Embryonic facial prominence (tissue), 1 donor: Measurements from ENCODE around the gene TPCN2.
"Not testable (repeated sequence)": the region's sequence is repeated elsewhere in the genome, so short reads cannot be mapped to it uniquely, and the experiment has no call there.

Experiments
- DNase-seq: peaks from one replicate; pipeline ENCODE4 v3.0.0-alpha.2; 2016; ENCODE audit errors: extremely low spot score

The TPCN2 gene

DNA sequence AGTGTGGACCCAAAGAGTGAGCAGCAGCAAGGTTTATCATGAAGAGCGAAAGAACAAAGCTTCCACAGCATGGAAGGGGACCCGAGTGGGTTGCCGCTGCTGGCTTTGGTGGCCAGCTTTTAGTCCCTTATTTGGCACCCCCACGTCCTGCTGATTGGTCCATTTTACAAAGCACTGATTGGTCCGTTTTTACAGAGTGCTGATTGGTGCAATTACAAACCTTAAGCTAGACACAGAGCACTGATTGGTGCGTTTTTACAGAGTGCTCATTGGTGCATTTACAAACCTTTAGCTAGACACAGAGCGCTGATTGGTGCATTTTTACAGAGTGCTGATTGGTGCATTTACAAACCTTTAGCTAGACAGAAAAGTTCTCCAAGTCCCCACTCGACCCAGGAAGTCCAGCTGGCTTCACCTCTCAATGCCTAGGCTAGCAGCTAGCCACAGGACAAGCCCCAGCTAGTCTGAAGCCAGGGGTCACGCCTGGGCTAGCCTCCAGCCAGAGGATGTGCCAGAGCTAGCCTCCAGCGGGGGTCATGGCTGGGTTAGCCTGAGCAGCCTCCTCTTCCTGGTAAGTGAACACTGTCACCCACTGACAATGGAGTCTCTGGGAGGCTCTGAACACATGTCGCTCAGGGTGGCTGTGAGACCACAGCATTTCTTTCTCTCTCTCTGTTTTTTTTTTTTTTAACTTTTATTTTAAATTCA is 100.8 kb downstream of the TPCN2 start:
- DNase-seq: not testable (repeated sequence)

DNA sequence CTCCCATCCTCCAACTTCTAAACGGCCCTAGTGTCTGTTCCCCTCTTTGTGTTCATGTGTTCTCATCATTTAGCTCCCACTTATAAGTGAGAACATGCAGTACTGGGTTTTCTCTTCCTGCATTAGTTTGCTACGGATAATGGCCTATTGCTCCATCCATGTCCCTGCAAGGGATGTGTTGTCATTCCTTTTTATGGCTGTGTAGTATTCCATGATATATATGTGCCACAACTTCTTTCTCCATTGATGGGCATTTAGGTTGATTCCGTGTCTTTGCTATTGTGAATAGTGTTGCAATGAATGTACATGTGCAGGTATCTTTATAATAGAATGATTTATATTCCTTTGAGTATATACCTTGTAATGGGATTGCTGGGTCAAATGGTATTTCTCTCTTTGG is 101.4 kb downstream of the TPCN2 start:
- no peak for DNase-seq

DNA sequence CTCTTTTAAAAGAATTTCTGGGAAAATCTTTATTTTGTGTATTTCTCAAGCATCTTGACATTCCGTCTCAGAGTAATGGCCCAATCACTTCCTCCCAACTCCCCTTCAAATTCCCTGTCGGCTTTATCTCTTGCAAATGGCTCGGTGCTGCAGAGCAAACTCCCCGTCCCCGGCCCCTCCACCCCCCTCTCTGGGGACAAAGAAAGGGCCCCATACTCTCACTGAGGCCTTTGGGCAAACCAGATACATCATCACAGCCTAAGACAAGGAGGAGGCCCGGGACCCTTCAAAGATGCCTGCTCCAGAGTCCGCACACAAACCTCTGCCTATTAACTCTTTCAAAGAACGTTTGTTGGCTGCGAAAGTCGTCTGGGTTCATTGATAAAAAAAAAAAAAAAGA is 103.1 kb downstream of the TPCN2 start:
- DNase-seq: no peak

DNA sequence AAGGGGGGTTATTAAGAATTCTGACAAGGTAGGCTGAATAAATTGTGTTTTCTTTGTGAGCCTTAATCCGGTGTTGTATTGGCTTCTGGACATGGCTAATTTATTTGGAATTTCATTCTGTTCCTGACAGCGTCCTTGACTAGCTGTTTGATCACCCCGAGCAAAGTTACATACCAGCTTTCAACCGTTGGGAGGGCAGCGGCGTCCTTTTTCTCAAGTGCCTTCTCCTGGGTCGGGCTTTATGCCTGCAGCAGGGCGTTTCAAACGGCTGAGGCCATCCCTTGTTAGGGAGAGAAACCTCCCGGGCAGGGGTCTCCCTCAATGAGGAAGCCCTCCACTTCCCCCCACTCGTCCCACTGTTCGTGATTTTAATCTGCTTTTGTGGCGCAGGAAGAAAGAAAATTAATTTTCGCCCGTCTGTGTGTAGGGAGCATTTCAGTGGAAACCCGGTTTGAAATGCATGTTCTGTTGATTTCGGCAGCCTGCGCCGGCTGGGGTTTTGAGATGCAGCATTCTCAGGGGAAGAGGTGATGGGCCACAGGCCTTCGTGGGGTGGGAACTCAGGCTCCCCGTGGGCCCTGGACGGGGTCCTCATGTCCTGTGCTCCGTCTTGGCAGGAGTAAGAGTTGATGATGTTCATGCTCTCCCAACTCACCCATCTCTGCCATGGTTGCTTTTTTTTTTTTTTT is 104.1 kb downstream of the TPCN2 start:
- no peak for DNase-seq

DNA sequence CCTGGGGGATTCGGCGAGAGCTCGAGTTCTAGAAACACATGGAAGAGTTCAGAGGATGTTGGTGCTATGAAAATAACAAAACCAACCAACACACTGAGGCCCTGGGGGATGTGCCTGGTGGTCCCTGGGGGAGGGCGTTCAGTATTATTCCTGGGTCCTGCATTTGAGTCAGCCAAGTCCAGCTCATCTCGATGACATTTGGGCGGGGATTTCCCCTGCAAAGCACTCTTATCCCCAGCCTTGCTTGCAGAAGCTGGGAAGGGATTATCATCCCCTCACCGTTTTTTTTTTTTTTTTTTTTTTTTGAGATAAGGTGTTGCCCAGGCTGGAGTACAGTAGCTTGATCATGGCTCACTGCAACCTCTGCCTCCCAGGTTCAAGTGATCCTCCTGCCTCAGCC is 104.9 kb downstream of the TPCN2 start:
- DNase-seq: no peak

DNA sequence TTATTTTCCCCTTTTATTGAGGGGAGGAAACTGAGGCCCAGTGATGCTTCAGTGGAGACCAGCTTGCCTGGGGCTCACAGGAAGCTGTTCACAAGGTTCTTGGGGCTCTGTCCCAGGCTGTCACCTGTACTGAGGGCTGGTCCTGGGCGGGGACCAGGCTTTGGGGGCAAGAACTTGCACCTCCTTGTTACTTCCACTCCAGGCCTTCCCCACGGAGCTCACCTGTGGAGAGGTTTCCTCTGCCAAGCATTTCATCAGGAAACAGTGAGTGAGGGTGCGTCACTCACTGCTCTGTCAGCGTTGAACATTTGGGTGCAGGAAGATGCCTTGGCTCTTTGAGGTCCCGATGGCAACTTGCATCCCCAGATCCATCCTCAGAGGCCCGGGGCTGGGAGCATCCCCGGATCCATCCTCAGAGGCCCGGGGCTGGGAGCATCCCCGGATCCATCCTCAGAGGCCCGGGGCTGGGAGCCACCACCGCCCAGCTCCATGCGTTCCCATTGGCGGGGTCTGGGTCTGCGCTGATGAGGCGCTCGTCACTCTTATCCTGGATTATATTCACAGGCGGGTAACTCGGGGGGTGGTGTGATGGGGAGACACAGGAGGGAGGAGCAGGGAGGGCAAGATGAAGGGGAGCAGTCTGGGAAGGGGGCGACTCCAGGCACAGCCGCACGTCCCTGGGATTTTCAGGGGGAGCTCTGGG is 105.6 kb downstream of the TPCN2 start:
- DNase-seq: no peak

DNA sequence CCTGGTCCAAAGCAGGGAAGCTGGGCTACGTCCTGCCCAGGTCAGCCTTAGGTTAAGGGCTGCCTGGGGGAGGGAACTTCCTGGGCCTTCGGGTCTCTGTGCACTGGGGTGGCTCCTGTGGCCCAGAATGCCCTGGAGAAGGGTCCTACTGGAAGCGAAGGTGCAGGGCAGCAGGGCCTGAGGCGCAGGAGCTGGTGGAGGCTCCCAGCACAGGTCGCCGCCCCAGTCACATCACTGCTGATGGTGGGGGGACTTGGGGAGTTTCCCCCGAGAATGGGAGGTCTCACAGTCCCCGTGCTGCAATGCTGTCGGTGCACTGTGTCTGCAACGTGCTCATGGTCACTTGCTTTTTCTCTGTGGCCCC is 106.2 kb downstream of the TPCN2 start:
- DNase-seq: no peak

DNA sequence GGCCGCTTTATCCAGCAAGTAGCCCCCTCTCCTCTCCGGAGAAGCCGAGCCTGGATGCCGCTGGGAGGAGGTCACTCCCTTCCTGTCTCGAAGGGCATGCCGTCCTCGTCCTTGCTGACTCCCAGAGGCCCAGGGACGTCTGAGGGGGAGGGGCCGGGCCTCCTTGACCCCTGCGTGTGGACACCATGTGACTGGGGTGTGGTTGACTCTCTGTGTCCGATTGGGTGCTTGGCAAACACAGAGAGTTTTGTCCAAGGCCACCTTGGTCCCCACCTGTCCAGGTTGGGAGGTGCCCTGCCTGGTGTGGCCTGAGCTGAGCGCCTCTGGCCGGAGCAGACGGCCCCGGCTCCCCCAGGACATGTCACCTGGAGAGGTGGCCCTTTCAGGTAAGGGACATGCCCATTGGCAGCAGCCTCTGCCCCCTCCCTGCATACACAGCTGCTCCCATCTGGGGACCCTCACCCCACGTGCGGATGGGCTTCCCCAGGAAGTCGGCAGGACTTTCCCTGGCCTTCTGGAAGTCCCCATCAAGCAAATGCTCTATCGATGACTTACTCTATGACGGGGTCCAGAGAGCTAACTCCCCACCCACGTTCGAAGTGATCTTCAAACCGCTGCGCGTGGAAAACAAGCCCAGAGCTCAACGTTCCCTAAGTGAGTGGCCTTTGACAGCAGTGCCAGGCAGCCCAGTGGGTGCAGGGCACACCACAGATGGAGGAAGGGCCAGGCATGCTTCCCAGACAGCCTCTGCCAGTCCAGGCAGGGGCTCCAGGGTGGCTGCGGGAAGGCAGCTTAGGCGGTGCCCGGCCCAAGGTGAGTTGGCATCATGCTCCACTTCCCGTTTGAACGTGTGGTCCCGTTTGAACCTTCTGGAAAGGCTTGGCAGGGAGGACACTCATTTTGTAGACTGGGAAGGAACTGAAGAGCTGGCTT is 106.8 kb downstream of the TPCN2 start, which contains the start of gene SMIM38:
TSS of gene SMIM38 (plus strand) at position 634 of the 933 bp plus-strand sequence. CDS start 1,912 bp downstream, outside the sequence.
- no peak for DNase-seq

DNA sequence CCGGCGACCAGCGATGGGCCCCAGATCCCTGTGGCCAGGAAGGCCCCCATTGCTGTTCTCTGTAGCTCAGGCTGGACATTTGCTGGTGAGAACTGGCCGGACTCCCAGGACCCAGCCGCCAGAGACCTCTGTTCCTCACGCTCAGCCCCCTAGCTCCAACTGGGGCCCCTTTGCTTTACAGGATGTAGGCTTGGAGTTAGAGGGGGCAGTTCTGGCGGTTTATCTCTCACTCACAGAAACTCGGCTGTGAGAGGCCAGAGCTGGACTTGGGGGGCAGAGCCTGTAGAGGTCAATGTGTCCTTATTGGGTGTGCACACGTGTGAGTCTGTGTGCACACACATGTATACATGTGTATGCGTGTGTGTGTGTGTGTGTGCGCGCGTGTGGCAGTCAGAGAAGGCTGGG is 107.5 kb downstream of the TPCN2 start:
- DNase-seq: no peak

DNA sequence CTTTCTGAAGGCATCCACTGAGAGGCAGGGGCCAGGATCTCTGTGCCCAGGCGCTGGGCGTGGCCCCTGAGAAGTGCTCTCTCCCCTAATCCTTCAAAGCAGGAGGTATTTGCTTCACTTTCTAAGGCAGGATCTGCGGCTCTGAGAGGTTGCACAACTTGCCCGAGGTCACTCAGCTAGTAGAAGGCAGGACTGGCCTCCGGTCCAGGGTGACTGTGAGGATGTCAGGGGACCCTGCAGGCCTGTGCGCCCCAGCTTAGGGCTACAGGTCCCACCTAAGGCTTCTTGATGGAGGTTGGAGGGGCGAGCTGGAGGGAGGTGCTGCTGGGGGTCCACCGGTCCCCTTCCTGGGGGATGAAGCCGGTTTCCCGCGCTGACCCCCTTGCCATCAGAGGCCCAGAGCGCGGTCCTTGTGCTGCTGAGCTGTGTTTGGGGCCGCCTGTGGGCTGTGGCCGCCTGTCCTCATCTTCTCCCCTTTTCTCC is 108.0 kb downstream of the TPCN2 start:
- no peak for DNase-seq

DNA sequence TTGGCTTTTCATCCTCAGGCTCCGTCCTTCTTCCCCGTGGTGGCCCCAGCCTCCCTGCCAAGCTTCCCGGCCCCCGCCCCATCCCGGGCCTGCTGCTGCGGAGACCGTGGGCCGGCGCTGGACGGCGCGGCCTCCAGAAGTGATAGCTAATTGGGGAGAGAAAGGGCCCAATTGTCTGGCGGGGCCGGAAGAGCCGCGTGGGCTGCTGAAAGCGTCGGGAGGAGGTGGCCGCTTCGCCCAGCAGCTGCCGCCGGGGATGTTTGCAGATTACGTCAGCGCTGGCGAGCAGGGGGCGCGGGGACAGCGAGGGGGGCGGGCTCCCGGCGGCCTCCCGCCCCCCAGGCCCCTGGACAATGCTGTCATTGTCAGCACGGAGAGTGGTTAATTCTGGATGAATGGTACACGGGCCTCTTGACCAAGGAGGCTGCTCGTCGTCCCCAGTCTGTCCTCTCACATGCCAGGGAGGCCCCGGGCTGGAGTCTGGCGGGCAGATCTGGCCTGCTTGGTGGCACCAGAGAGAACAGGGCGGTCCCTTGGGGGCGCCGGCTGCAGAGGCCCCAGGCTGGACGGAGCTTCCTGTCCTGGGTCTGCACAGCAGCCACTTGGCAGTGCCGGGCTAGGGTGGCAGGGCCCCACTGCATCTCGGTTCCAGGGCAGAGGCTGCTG is 108.6 kb downstream of the TPCN2 start:
- no peak for DNase-seq

DNA sequence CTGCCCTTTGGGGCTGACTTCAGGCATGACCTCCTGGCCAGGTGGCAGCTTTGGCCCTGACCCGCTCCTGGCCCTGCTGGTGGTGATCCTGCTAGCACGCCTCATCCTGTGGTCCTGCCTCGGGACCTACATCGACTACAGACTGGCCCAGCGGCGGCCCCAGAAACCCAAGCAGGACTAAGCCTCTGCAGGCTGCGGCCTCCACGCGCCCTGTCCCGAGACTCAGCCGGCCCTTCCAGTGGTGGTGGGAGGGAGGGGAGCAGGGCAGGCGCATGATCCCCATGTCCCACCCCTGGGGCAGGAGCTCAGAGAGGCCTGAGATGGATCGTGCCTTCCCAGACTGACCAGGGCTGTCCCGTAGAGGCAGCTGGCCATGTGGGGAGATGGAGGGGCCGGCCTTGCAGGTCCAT is 109.1 kb downstream of the TPCN2 start:
- DNase-seq: no peak

DNA sequence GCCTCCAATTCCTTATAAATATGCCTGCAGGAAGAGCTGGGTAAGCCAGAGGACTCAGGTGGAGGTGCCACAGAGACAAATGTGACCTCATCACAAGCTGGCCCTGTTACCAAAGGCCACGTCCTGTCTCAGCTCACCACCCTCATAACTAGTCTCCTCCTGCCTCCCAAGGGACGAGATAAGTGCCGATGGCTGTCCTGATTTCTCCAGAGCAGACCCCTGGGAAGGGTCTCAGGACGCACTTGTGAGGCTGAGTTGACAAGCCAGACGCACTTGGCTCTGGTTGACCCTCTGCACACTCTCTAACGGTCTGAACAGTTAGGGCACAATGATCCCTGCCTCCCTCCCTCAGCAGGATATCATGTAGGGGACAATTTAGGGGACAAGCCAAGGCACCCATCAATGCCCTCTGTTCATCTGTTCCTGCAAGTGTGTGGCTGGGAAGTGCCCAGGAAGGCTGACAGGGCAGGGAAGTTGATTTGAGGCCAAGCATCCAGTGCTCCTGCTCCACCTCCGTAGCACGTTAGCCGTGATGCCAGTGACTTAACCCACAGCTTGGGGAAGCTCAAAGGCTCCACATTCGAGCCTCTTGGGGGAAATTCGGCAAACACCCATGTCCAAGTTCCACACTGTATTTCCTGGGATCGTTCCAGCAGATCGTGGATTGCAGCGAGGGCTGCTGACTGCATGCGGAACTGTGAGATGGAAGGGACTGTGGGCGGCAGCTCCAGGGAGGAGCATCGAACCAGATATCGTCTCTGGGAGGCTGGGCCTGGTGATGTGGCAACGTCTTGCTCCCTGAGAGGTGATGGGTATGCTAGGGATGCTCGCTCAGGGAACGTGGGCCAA is 109.8 kb downstream of the TPCN2 start:
- no peak for DNase-seq

DNA sequence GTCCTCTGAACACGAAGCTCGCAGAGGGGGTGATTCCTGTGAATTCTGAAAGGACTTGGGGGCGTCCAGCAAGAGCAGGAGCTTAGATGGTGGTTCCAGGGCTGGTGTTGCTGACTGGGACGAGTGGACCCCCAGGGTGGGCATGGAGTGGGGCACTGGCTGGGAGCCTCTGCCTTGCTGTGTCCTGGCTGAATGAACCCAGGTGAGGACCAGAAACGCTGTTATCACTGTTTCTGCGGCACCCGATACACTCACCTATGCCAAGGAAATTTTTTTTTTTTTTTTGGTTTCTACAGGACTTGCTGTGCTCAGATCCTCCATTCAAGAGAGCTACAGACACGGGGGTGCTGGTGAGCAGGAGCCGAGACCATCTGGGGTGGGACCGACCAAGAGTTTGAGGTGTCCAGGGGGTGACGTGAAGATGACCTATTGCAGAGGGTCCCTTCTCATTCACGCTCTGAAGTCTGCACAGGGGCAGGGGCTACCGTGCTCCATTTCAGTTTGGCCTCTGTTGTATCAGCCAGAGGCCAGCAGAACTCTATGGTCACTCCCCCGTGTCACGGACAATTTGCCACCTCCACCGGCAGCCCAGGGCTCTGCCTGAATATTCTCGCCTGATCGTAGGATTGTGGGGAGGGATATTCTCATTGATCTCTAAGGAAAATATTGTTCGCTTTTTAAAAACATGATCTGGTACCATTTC is 110.6 kb downstream of the TPCN2 start:
- DNase-seq: no peak

DNA sequence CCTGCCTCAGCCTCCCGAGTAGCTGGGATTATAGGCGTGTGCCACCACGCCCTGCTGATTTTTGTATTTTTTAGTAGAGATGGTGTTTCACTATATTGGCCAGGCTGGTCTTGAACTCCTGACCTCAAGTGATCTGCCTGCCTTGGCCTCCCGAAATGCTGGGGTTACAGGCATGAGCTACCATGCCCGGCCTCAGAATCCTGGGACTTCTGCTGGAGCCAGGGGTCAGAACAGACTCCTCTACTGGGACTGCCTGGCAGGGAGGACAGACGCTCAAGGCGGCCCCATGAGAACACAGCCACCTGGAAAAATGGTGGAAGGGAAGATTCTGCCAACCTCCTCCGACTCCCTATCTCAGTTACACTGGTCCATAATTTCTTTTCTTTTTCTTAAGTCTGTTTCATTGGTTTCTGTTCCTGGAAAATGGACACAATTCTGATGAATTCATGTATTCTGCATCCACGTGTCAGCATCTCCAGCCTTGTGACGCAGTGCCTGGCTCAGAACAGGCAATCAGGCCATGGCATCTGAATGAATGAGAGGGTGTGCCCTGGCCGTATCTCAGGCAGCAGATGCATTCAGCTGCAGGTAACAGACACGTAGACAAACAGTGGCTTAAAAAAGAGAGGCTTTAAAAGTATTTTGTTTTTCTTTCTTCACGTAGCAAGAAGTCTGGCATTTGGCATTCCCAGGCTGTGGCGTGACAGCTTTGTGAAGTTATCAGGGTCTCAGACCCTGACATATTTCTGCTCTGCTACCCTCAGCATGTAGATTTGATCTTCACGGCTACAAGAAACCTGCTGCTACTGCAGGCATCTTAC is 111.8 kb downstream of the TPCN2 start:
- no peak for DNase-seq

DNA sequence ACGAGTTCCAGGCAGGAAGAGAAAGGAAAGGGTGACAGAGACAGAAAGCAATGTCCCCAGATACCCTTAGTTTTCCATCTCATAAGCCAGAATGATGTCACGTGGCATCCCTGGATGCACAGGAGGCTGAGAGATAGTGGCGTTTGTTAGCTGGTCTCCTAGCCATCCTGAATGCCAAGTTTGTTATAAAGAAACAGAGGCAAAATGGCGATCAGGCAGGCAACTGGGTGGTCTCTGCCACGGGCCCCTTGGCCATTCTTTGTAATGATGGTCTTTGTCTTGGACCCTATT is 112.3 kb downstream of the TPCN2 start:
- no peak for DNase-seq

DNA sequence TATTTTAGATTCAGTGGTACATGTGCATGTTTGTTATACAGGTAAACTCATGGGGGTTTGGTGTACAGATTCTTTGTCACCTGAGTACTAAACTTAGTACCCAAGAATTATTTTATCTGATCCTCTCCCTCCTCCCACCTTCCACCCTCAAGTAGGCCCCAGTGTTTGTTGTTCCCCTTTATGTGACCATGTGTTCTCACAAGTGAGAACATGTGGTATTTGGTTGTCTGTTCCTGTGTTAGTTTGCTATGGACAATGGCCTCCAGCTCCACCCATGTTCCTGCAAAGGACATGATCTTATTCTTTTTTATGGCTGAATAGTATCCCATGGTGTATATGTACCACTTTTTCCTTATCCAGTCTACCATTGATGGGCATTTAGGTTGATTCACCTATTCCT is 113.8 kb downstream of the TPCN2 start:
- no peak for DNase-seq

DNA sequence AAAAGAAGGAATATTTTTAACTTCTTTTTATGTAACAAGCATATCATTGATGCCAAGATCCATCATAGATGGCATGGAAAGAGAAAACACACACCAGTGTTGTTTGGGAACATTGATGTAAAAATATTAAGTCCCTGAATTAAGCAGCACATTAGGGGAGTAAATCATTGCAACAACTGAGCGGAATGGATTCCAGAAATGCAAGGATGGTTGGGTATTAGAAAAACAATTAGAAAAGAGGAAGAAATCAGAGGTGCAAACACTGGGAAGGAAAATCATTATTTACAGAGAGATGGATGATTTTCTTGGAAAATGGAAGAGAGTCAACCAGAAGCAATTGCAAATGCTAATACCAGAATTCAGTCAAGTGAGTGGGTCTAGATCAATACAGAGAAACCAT is 115.1 kb downstream of the TPCN2 start:
- no peak for DNase-seq

DNA sequence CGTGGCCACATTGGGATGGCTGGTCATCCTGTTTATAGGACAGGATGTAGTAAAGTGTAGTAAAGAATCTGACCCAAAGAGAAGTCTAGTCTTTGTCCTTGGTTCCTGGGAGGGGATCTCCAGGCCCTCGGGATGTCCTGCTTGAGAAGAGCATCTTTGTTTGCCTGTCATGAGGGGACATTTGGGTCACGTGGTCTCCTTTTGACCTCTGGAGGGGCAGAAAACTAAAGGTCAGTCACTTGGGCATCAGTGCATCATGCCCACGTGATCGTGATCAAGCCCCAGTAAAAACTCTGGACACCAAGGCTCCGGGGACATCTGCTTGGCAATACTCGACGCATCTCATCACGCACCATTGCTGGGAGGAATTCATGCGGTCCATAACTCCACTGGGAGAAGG is 116.1 kb downstream of the TPCN2 start:
- DNase-seq: no peak
